WTC11 (cell line): ENCODE data around the gene KCNK16. TPM values are rescaled to one million over a fixed set of nuclear protein-coding genes. Genes with fewer than 3 reads are reported as not detected.

Experiments
- ATAC-seq: fragments of 200-7000 bp; cut with Tn5 transposase; 2 replicates; pipeline ENCODE4 v1.10.0; 2021; ENCODE audit warnings: mild to moderate bottlenecking, moderate library complexity
- CTCF ChIA-PET: fragments of 300-600 bp; sonication (Branson Sonifier 250); formaldehyde crosslinking; loops from one replicate; lab custom pipeline; 2021; ENCODE audit warnings: antibody characterized with exemption; lab: Charles Lee
- POLR2A ChIA-PET: fragments of 350-600 bp; sonication (Branson Sonifier 250); formaldehyde crosslinking; loops from one replicate; lab custom pipeline; 2021; ENCODE audit warnings: antibody characterized with exemption; lab: Charles Lee
- DNase-seq: peaks from one replicate; pipeline ENCODE4 v3.0.0; 2021; ENCODE audit warnings: low spot score
- H3K27ac Mint-ChIP-seq: 2 replicates; pipeline ENCODE4 v1.8.0; 2021; ENCODE audit warnings: mixed read lengths
- H3K27me3 Mint-ChIP-seq: 2 replicates; pipeline ENCODE4 v1.8.0; 2021; ENCODE audit warnings: low read depth, mild to moderate bottlenecking, moderate library complexity, mixed read lengths
- H3K36me3 Mint-ChIP-seq: 2 replicates; pipeline ENCODE4 v1.8.0; 2021; ENCODE audit warnings: mixed read lengths
- H3K4me1 Mint-ChIP-seq: 2 replicates; pipeline ENCODE4 v1.8.0; 2022; ENCODE audit warnings: mixed read lengths
- H3K4me3 Mint-ChIP-seq: 2 replicates; pipeline ENCODE4 v1.8.0; 2021; ENCODE audit warnings: mild to moderate bottlenecking, moderate library complexity, mixed read lengths
- H3K9me3 Mint-ChIP-seq: 2 replicates; pipeline ENCODE4 v1.8.0; 2021; ENCODE audit warnings: mixed read lengths
- CTCF ChIP-seq: fragments of 200-600 bp; IDR thresholded peaks from 2 replicates; pipeline ENCODE4 v1.8.0; 2022; ENCODE audit warnings: antibody characterized with exemption
- GABPB1 ChIP-seq: sonication (generic); formaldehyde crosslinking; IDR thresholded peaks from 2 replicates; pipeline ENCODE4 v1.8.1; 2023; ENCODE audit warnings: mild to moderate bottlenecking, missing genetic modification reagents
- GRHL2 ChIP-seq: fragments of 250-450 bp; sonication (Bioruptor Pico); IDR thresholded peaks from 2 replicates; pipeline ENCODE4 v1.8.0; 2022; ENCODE audit warnings: mild to moderate bottlenecking, moderate library complexity; ENCODE audit not compliant: insufficient replicate concordance, severe bottlenecking
- GTF2I ChIP-seq: fragments of 250-450 bp; sonication (Bioruptor Pico); conservative IDR thresholded peaks from 2 replicates; pipeline ENCODE4 v1.4.0; 2021; ENCODE audit warnings: mild to moderate bottlenecking
- HMGXB4 ChIP-seq: sonication (generic); formaldehyde crosslinking; IDR thresholded peaks from 2 replicates; pipeline ENCODE4 v1.8.1; 2023; ENCODE audit warnings: mild to moderate bottlenecking, moderate library complexity, missing genetic modification reagents
- NFE2L1 ChIP-seq: sonication (generic); formaldehyde crosslinking; IDR thresholded peaks from 2 replicates; pipeline ENCODE4 v1.8.1; 2023; ENCODE audit warnings: missing genetic modification reagents
- NR1H2 ChIP-seq: sonication (generic); formaldehyde crosslinking; IDR thresholded peaks from 2 replicates; pipeline ENCODE4 v1.9.0; 2021; ENCODE audit warnings: mild to moderate bottlenecking, moderate library complexity, missing genetic modification reagents
- SMAD4 ChIP-seq: sonication (generic); formaldehyde crosslinking; IDR thresholded peaks from 2 replicates; pipeline ENCODE4 v1.8.0; 2022; ENCODE audit warnings: mild to moderate bottlenecking, missing genetic modification reagents
- SOX15 ChIP-seq: fragments of 250-450 bp; sonication (Bioruptor Pico); IDR thresholded peaks from 2 replicates; pipeline ENCODE4 v1.9.0; 2021; ENCODE audit warnings: mild to moderate bottlenecking
- SP1 ChIP-seq: sonication (generic); formaldehyde crosslinking; conservative IDR thresholded peaks from 2 replicates; pipeline ENCODE4 v1.8.1; 2022; ENCODE audit warnings: missing genetic modification reagents
- TEAD1 ChIP-seq: sonication (generic); formaldehyde crosslinking; IDR thresholded peaks from 2 replicates; pipeline ENCODE4 v1.8.0; 2022; ENCODE audit warnings: mild to moderate bottlenecking, missing genetic modification reagents
- TP53 ChIP-seq: sonication (generic); formaldehyde crosslinking; IDR thresholded peaks from 2 replicates; pipeline ENCODE4 v1.8.1; 2023; ENCODE audit warnings: mild to moderate bottlenecking, missing genetic modification reagents
- ZNF263 ChIP-seq: sonication (generic); formaldehyde crosslinking; IDR thresholded peaks from 2 replicates; pipeline ENCODE4 v1.8.1; 2022; ENCODE audit warnings: low read depth, mild to moderate bottlenecking, moderate library complexity, missing genetic modification reagents
- ZNF396 ChIP-seq: fragments of 250-450 bp; sonication (Bioruptor Pico); IDR thresholded peaks from 2 replicates; pipeline ENCODE4 v1.8.0; 2021; ENCODE audit warnings: mild to moderate bottlenecking, moderate library complexity, borderline replicate concordance
- ZNF425 ChIP-seq: fragments of 250-450 bp; sonication (Bioruptor Pico); conservative IDR thresholded peaks from 2 replicates; pipeline ENCODE4 v1.9.0; 2021; ENCODE audit warnings: mild to moderate bottlenecking
- ZNF671 ChIP-seq: fragments of 250-450 bp; sonication (Bioruptor Pico); IDR thresholded peaks from 2 replicates; pipeline ENCODE4 v1.8.0; 2021; ENCODE audit warnings: mild to moderate bottlenecking
- total RNA-seq: library from RNA; stranded (reverse); gene quantifications from 3 replicates; pipeline ENCODE4 v1.2.3, GENCODE V29; 2021
- TF ChIP-seq, protein P1 (sequence below): sonication (generic); formaldehyde crosslinking; conservative IDR thresholded peaks from 2 replicates; pipeline ENCODE4 v1.8.1; 2022; ENCODE audit warnings: mild to moderate bottlenecking, missing genetic modification reagents
- TF ChIP-seq, protein P2 (sequence below): sonication (generic); formaldehyde crosslinking; IDR thresholded peaks from 2 replicates; pipeline ENCODE4 v1.8.1; 2022; ENCODE audit warnings: mild to moderate bottlenecking, moderate library complexity, missing genetic modification reagents

Gene KCNK16
- total RNA-seq, 1 experiment from 2014 or later, result not detected

DNA sequence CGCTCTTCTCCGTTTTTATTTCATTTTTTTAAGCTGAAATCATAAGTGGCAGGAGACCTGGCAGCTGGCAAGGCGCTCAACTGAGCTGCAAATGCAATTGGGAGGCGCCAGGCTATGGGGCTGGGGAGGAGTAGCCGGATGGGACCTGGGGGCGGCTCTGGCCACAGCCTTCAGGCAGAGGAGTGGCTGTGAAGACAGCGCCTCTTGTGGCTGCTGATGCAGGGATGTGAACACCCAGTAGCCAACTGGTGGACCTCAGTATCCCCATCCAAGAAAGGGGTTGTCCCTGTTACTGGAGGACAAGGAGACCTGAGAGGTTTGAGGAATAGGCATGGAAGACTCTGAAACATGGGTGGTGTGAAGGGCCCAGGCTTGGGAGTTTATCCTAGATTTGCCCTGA, 20.9 kb downstream of the KCNK16 start:
- Mint-ChIP-seq H3K36me3 (no peaks in the 10 kb centered on the region), H3K9me3 (no peaks in the 10 kb centered on the region), H3K27me3 (no peaks in the 10 kb centered on the region; the same call in 1 of the 2 replicates), H3K4me3 (no peak overlapping the region), H3K27ac (no peak overlapping the region), H3K4me1 (peaks cover 22% of the 10 kb centered on the region)
- CTCF ChIA-PET, result interaction anchor here (0.6 to 8.4 kb wide), 36 partner anchors 9 to 305 kb away, joined by 3 to 214 read pairs (median 8); partner anchors contain the start of genes KCNK17 and KCNK5
- DNase-seq (peak; percentile 83), ATAC-seq (peak; percentile 77)
- POLR2A ChIA-PET, result interaction anchor here (0.7 kb wide), 1 partner anchor 66 kb away, joined by 5 read pairs; no protein-coding TSS in a partner anchor
- TF ChIP-seq ZNF425 (CRISPR knock-in tag) (no peak), ZNF263 (CRISPR knock-in tag) (no peak), SMAD4 (no peak), CTCF (peak; percentile 56), GTF2I (CRISPR knock-in tag) (peak; percentile 89)

DNA sequence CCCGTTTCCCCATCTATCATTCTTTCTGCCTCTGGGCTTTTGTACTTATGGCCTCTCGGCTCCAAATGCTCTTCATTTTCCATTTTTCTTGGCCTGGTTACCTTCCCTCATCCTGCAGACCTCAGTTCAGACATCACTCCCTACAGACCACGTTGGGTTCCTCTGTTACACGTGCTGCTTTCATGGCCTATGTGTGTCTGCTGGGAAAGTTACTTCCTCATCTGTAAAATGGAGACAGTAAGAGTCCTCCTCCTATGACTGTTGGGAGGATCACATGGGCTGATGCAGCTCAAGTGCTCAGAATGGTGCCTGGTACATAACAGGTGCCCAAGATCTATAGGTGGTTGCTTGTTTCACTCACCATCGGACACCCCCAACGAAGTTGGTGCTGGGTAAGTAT, 21.8 kb downstream of the KCNK16 start:
- no peak for DNase-seq
- Mint-ChIP-seq H3K4me3 (no peak overlapping the region), H3K4me1 (peaks cover 24% of the 10 kb centered on the region), H3K9me3 (no peaks in the 10 kb centered on the region), H3K27me3 (no peaks in the 10 kb centered on the region; the same call in 1 of the 2 replicates), H3K36me3 (no peaks in the 10 kb centered on the region), H3K27ac (no peak overlapping the region)
- no peak for ATAC-seq
- TF ChIP-seq TP53 (CRISPR knock-in tag) (no peak), NR1H2 (CRISPR knock-in tag) (no peak), TEAD1 (CRISPR knock-in tag) (no peak), ZNF396 (no peak), NFE2L1 (no peak), ZNF263 (CRISPR knock-in tag) (no peak), GRHL2 (CRISPR knock-in tag) (no peak)
- TF ChIP-seq, protein P1, sequence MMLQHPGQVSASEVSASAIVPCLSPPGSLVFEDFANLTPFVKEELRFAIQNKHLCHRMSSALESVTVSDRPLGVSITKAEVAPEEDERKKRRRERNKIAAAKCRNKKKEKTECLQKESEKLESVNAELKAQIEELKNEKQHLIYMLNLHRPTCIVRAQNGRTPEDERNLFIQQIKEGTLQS (CRISPR knock-in tag), result no peak
- TF ChIP-seq, protein P2, sequence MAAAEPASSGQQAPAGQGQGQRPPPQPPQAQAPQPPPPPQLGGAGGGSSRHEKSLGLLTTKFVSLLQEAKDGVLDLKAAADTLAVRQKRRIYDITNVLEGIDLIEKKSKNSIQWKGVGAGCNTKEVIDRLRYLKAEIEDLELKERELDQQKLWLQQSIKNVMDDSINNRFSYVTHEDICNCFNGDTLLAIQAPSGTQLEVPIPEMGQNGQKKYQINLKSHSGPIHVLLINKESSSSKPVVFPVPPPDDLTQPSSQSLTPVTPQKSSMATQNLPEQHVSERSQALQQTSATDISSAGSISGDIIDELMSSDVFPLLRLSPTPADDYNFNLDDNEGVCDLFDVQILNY, result no peak
- CTCF ChIA-PET, result interaction anchor here (0.7 to 8.4 kb wide), 26 partner anchors 10 to 304 kb away, joined by 3 to 214 read pairs (median 16); partner anchors contain the start of genes KCNK17 and KCNK5
- POLR2A ChIA-PET, result interaction anchor here (0.7 kb wide), 1 partner anchor 65 kb away, joined by 5 read pairs; no protein-coding TSS in a partner anchor

GRCh38 chr6:39298061-39298460, 24.4 kb downstream of the KCNK16 start:
- Mint-ChIP-seq H3K27ac (no peak overlapping the region), H3K9me3 (no peaks in the 10 kb centered on the region), H3K27me3 (no peaks in the 10 kb centered on the region), H3K36me3 (no peaks in the 10 kb centered on the region)
- ChIA-PET POLR2A (no interaction called here), CTCF (interaction anchor here (0.8 to 3.0 kb wide), 3 partner anchors 25 to 108 kb away, joined by 3 to 15 read pairs (median 3); no protein-coding TSS in a partner anchor)
- no peak for ATAC-seq
- DNase-seq, result no peak
- TF ChIP-seq GABPB1 (CRISPR knock-in tag) (peak; percentile 72), ZNF671 (CRISPR knock-in tag) (no peak), HMGXB4 (no peak), SOX15 (CRISPR knock-in tag) (no peak), SP1 (CRISPR knock-in tag) (no peak)
- TF ChIP-seq, all 79 proteins: peak for 1
- Mint-ChIP-seq H3K4me1 (peaks cover 35% of the 10 kb centered on the region), H3K4me3 (no peak overlapping the region)
